ENCODE measurements around the gene PURB. TPM values are rescaled to one million over a fixed set of nuclear protein-coding genes. Genes with fewer than 3 reads are reported as not detected.

Gene PURB
- total and polyA plus RNA-seq, 9 of the 15 experiments (the other 6 are each of a cell fraction or from before 2014, with no cell fraction given) = 1.6 to 14.1 (median 8.8) TPM

GRCh38 chr7:44884621-44885393 lies 523 bp downstream of the PURB start (continued):
- TF ChIP-seq ZBTB40 (IDR thresholded peaks at IDR 0.05) (no peak), ZBTB40 (CRISPR knock-in tag; IDR thresholded peaks at IDR 0.05) (no peak), REST (IDR thresholded peaks at IDR 0.05; ENCODE audit: borderline replicate concordance) (no peak), REST (CRISPR knock-in tag; IDR thresholded peaks at IDR 0.05; ENCODE audit: low read depth) (no peak), ZBED1 (IDR thresholded peaks at IDR 0.05) (no peak), ZNF277 (CRISPR knock-in tag; IDR thresholded peaks at IDR 0.05; ENCODE audit: borderline replicate concordance) (no peak), POLR2G (IDR thresholded peaks at IDR 0.05; ENCODE audit: low read depth, low read length) (peak; percentile 33)

Data from K562 (cell line).